Upper lobe of right lung (tissue), 1 donor: ENCODE results near the gene IDNK. TPM values are rescaled to one million over a fixed set of nuclear protein-coding genes. Genes with fewer than 3 reads are reported as not detected.

Experiments used
- ATAC-seq: fragments of 200-7000 bp; cut with Tn5 transposase; one replicate; pipeline ENCODE4 v1.9.1; 2020; ENCODE audit warnings: mild to moderate bottlenecking, moderate library complexity
- DNase-seq: peaks from one replicate; pipeline ENCODE4 v3.0.0-alpha.2; 2020
- H3K27ac ChIP-seq: fragments of 200-600 bp; one replicate; pipeline ENCODE4 v1.8.0; 2022
- H3K27me3 ChIP-seq: fragments of 200-600 bp; one replicate; pipeline ENCODE4 v1.8.0; 2022; ENCODE audit warnings: mild to moderate bottlenecking
- H3K36me3 ChIP-seq: fragments of 200-600 bp; one replicate; pipeline ENCODE4 v1.8.0; 2022
- H3K4me1 ChIP-seq: fragments of 200-600 bp; one replicate; pipeline ENCODE4 v1.8.0; 2022
- H3K4me3 ChIP-seq: fragments of 200-600 bp; one replicate; pipeline ENCODE4 v1.8.0; 2022; ENCODE audit warnings: mild to moderate bottlenecking
- H3K9me3 ChIP-seq: fragments of 200-600 bp; one replicate; pipeline ENCODE4 v1.8.0; 2022
- CTCF ChIP-seq: fragments of 200-600 bp; IDR thresholded peaks from one replicate; pipeline ENCODE4 v1.8.0; 2022; ENCODE audit warnings: antibody characterized with exemption
- intact Hi-C: fragments of 100-400 bp; cut with DNase I; formaldehyde crosslinking; loops from one replicate; pipeline ENCODE4 v1.11.0; 2022
- total RNA-seq: library from RNA; stranded (reverse); fragmentation: NEBNext Ultra II Directional; extraction: Animal tissue kit (Norgen Biotek cat#: 25700); gene quantifications from one replicate; pipeline ENCODE4 v1.2.1, GENCODE V29; 2021
- donor health status: DM: no; HTN: yes; CAD: no; lungs with severe emphysema.

The IDNK gene
- total RNA-seq, 1 donor from 2014 or later = 6.2 TPM

- H3K4me3 ChIP-seq = no peak overlapping the region
- no peaks in the 10 kb centered on the region for H3K4me1 ChIP-seq
- no peak for DNase-seq
- ATAC-seq = no peak
- no peaks in the 10 kb centered on the region for H3K27me3 ChIP-seq
- intact Hi-C loops = no loop called here
- H3K27ac ChIP-seq = no peak overlapping the region
- no peaks in the 10 kb centered on the region for H3K9me3 ChIP-seq
- no peak for TF ChIP-seq CTCF
- peaks cover 74% of the 10 kb centered on the region for H3K36me3 ChIP-seq
Measured at GRCh38 chr9:83680233-83680632, 57.3 kb downstream of the IDNK start.

- no peak for TF ChIP-seq CTCF
- DNase-seq = no peak
- Histone ChIP-seq H3K36me3 (peaks cover 61% of the 10 kb centered on the region), H3K27ac (no peak overlapping the region), H3K9me3 (no peaks in the 10 kb centered on the region), H3K27me3 (no peaks in the 10 kb centered on the region), H3K4me1 (no peaks in the 10 kb centered on the region), H3K4me3 (no peak overlapping the region)
- no peak for ATAC-seq
- intact Hi-C loops = no loop called here
Measured at GRCh38 chr9:83681490-83681889, 58.5 kb downstream of the IDNK start.

- no peaks in the 10 kb centered on the region for H3K27me3 ChIP-seq
- intact Hi-C loops = no loop called here
- TF ChIP-seq CTCF = no peak
- no peaks in the 10 kb centered on the region for H3K9me3 ChIP-seq
- DNase-seq (no peak), ATAC-seq (no peak)
- no peaks in the 10 kb centered on the region for H3K36me3 ChIP-seq
- H3K4me1 ChIP-seq = peaks cover 6% of the 10 kb centered on the region
- no peak overlapping the region for H3K4me3 ChIP-seq
- H3K27ac ChIP-seq = no peak overlapping the region
Measured at GRCh38 chr9:83688921-83689320, 66.0 kb downstream of the IDNK start.

GRCh38 chr9:83691492-83691891, 68.5 kb downstream of the IDNK start:
- no peak for TF ChIP-seq CTCF
- no peaks in the 10 kb centered on the region for H3K36me3 ChIP-seq
- no peaks in the 10 kb centered on the region for H3K9me3 ChIP-seq
- peaks cover 26% of the 10 kb centered on the region for H3K4me1 ChIP-seq
- H3K27ac ChIP-seq = no peak overlapping the region
- ATAC-seq = no peak
- no peaks in the 10 kb centered on the region for H3K27me3 ChIP-seq
- DNase-seq = no peak
- intact Hi-C loops = no loop called here
- H3K4me3 ChIP-seq = no peak overlapping the region

Other genes starting within 250 kb of the IDNK start
- gene FRMD3, start 84.7 kb upstream of the IDNK start, total RNA-seq = 10.8 TPM
- gene UBQLN1, start 84.8 kb downstream of the IDNK start, total RNA-seq = 93.7 TPM
- gene GKAP1, start 194.6 kb downstream of the IDNK start, total RNA-seq = 5.4 TPM